ENCODE data around the gene DBNL.

Gene DBNL

DNA sequence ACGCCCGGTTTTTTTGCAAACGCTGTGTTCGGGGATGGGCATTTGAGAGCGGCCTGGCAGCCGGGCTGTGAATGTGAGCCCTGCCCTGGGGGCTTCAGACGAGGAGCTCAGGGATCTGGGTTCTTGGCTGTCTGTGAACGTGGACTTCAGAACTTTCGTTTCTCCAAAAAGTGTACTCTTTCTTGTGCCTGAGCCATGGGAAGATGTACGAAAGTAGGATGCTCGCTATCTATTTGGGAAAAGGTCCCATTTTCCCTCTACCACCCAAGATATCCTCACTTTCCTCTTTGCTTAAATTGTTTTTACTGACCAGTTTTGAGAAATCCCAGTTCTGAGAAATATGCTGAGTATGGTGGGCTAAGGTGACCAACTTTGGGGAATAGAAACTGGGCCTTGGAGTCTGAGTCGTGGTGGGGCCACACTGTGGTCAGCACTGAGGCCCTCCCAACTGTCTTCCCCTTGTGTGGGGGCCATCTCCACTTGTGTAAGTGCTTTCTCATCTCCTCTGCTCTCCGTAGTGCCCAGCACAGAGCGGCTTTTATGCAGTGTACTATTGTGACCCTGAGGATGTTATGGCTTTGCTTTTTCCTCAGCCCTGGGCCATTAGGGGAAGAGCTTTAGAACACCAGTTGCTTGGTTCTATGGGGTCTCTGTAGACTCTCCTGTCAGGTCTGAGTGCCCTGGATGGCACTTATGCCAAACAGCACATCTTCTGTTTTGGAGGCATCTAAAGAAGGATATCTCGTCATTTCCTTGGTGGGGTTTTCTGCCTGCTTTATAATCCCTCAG lies 918 bp downstream of the DBNL start:
- DNase-seq, result peak; percentile 18

DNA sequence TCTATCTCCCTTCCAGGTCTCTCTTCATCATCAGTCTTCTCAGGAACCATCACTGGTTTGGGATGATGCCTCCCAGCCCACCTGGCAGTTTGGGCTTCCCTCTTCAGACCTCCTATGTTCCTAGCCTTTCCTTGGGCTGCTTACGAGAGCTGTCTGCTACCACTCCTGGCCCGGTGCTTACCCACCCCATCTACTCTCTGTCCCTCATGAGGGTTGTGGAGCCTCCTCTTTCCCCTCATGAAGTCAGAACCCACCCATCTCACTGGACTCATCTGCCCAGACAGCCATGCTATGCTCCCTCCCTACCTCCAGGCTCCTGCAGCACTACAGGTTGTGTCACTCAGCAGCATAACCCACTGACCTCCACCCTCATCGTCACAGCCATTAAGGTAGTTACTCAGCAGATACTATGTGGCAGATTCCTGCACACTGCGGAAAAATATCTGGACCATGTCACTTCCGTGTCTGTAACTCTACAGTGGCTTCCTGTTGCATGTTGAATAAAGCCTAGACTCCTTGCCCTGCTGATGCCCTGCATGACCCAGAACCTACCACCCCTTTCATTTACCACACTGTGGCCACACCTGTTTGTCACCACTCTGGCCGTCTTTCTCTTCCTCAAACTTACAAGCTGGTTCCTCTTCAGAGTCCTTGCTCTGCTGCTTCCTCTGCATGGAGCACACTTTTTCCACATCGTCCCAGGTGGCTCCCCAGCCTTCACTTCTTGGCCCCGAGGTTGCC lies 2.0 kb downstream of the DBNL start:
- peak; percentile 52 for DNase-seq

DNA sequence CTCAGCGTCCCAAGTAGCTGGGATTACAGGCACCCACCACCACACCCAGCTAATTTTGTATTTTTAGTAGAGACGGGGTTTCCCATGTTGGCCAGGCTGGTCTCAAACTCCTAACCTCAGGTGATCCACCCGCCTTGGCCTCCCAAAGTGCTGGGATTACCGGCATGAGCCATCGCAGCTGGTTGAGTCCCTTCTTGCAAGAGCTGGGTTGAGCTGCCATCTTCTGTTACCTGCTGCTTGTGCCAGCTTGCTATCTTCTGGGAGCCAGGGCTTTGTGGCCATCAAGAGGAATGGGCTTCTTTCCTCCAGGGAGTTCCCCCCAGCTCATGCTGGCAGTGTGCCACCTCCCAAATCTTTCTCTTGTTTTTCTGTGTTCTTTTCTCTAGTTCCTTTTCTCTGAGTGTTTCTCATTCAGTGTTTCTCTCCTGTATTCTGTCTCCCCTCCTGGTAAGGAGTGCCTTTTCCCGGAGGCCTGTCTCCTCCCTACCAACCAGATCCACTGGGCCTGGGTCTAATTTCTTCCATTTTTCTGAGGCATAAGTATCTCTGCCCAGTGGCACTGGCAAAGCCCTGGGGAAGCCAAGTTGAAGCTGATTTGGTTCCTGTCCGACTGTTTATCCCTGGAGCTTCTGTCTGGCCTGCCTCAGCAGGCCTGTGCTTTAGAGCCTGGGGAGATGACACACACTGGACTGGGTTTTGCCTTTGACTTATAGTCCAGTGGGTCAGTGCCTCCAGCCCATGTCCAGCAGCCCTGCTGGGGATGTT lies 3.7 kb downstream of the DBNL start:
- DNase-seq, result peak; percentile 17

DNA sequence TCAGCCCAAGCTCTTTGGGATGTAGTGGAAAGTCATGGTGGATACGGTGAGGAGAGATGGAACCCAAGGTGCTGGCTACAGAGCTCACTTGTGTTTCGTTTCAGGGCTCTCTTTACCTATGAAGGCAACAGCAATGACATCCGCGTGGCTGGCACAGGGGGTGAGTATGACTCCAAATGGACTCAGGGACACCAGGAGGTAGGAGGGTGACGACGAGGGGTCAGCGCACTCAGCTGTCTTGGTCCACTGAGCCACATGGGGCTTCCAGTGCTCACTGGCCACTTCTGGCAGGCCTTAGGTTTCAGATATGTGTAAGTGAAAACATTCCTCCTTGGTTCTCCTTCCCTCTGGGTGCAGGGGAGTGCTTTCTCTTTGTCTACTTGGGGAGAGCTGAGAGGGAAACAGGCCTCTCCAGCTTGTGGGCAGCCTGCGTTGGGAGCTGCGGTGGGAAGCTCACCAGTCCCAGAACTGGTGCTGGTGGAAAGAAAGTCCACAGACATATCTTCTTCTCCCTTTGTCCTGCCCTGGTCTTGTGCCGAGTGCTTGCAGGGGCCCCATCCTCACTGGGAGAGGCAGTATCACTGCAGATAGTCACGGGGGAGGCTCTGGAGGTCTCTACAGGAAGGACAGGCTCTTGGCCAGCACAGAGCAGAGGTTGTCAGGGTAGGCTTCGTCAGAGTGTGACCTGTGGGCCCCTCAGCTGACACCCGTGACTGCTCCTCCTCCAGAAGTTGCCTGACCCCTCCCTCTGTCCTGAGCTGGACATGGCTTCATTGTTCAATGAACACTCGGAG lies 5.8 kb downstream of the DBNL start:
- DNase-seq, result peak; percentile 12

DNA sequence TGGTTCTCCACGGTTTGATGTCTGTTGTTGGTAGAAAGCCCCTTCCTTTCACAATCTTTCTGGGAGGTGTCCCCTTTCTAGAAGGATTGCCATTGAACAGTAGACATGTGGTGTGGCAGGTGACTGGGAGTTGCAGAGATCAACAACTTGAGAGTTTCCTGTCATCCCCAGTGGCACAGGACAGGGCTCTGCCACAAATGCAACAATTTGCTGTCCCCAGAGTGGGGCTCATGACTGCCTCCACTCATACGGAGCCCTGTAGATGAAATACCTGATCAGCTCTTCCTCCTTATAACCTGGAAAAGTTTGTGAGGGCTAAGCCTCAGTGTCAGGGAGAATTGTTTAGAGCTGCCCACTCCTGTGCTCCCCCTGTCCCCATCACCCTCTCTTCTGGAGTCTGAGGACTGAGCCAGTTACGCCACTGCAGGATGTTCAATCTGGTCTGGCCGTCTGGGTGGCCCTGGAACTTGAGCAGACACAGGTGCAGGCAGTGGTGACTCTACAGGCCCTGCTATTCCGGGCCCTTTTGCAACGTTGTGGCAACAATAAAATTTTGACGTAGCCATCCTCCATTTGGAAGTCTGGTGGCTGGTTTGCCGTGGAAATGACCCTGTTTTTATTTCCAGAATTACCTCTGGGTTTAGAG lies 6.5 kb downstream of the DBNL start:
- no peak for DNase-seq

DNA sequence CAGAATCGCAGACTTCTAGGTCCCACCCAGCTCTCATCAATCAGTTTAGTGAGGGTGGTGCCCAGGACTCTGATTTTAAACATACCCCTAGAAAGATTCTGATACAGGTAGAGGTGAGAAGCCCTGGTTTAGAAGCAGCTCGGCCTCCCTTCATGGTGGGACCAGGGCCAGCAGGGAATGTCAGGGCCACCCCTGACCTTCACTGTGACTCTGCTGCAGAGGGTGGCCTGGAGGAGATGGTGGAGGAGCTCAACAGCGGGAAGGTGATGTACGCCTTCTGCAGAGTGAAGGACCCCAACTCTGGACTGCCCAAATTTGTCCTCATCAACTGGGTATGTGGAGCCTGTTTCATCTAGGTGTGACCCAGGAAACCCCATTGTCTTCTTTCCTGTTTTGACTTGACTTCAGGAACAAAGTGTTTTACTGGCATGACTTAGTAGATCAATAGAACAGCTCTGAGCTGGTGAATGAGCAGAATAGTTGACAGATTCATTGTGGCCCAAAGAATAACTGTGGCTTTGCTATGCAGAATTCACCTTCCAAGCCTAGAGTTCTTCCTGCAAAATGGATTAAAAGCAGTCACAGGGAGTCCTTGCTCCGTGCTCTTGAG lies 7.2 kb downstream of the DBNL start:
- DNase-seq, result no peak

DNA sequence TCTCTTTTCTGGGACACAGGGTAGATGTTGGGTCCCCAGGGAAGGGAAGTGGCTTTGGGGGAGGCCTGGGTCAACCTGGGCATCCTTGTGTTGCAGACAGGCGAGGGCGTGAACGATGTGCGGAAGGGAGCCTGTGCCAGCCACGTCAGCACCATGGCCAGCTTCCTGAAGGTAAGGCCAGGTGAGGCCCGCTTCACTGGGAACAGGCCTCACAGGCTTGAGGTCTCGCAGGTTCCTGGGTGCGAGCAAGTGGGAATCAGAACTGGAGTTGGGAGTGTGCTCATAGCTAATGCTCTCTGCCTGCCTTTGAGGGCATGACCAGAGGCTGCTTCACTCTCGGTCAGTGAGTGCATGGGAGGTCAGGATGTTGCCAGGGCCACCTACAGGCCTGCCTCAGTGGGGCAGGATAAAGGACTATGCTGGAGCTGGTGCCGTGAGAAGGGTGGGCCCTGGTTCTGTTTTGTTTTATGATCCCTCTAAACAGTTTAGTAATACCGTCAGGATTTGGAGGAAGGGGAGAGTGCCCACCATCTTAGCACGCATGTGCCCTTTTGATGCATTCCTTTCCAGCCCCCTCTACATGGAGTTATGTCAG lies 8.4 kb downstream of the DBNL start:
- peak; percentile 17 for DNase-seq

DNA sequence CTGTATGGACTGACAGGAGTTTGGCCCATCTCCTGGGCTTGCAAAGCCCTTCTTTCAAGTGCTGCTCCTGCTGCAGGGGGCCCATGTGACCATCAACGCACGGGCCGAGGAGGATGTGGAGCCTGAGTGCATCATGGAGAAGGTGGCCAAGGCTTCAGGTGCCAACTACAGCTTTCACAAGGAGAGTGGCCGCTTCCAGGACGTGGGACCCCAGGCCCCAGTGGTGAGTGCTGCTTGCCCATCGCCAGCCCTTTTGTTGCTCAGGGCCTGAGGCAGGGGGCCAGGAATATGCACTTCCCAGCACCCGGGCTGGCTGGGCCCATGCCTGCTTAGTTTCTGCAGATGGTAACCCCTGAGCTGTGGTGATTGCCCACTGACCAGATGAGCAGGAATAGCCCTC lies 12.2 kb downstream of the DBNL start:
- DNase-seq, result peak; percentile 14

DNA sequence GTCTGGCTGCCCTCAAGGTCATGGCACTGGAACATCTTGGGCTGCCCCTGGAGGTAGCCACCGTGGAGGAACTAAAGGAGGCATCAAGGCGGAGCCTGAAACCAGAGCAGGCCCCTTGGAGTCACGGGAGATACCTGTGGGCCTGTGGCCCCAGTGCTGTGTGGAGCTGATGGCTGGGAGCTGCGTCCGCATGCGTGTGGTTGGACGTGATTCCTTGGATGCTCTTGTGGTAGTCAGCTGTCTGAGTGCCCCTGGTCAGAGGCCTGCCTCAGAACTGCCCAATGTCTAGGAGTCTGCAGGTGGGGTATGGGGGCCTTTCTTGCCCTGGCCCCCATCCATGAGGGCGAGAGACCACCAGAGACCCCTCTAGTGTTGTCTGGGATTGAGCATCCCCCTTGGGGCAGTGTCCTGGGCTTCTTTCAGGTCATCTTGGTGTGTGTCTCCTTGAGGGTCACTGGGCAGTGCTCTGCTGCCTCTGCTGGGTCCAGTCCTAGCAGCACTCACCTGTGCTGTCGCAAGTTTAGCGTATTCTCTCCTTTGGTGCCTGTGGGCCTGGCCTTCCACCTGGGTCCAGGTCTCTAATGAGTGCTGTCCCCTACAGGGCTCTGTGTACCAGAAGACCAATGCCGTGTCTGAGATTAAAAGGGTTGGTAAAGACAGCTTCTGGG lies 12.8 kb downstream of the DBNL start:
- DNase-seq, result peak; percentile 17

DNA sequence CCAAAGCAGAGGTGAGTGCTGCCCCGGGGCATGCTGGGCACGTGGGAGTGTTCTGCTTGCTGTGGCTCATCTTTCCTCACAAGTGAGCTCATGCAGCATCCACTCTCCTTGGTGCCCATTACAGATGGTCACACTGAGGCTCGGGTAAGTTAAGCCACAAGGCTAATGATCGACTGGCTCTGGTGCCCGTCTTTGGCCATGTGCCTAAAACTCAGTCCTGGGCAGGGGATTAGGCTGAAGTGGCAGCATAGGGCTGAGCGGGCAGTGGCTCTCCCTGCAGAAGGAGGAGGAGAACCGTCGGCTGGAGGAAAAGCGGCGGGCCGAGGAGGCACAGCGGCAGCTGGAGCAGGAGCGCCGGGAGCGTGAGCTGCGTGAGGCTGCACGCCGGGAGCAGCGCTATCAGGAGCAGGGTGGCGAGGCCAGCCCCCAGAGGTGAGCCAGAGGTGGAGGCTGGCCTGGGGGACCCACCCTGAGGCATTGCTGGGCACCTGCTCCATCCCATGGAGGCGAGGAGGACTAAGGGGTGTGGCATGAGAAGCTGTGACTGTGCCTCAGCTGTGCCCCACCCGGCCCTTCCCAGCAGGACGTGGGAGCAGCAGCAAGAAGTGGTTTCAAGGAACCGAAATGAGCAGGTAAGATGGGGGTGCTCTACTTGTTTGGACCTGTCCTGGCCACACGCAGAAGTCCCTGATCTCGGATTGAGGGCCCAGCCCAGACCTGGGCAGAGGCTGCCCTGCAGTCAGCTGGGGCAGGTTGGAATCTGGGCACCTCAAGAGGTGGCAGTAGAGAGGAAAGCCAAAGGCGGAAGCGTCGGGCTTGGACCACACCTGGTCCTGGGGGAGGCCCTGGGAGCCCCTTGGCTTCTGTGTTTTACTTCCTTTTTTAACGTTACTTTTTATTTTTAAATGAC lies 13.6 kb downstream of the DBNL start:
- peak; percentile 17 for DNase-seq

DNA sequence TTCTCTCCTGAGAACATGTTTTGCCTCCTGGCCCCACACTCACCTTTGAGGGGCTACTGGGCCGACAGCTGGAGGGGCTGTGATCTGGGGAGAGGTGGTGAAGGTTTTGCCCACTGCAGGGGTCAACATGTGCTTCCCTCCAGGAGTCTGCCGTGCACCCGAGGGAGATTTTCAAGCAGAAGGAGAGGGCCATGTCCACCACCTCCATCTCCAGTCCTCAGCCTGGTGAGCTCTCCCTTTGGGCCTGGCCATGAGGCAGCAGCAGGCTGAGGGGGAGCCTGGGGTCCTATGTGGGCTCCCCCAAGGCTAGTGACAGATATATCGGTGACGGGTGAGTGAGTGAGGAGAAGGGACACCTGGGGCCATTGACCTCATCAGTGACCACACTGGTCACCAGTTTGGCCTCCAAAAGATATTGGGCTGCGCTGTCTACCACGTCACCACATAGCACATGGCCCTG lies 14.3 kb downstream of the DBNL start:
- DNase-seq, result no peak

DNA sequence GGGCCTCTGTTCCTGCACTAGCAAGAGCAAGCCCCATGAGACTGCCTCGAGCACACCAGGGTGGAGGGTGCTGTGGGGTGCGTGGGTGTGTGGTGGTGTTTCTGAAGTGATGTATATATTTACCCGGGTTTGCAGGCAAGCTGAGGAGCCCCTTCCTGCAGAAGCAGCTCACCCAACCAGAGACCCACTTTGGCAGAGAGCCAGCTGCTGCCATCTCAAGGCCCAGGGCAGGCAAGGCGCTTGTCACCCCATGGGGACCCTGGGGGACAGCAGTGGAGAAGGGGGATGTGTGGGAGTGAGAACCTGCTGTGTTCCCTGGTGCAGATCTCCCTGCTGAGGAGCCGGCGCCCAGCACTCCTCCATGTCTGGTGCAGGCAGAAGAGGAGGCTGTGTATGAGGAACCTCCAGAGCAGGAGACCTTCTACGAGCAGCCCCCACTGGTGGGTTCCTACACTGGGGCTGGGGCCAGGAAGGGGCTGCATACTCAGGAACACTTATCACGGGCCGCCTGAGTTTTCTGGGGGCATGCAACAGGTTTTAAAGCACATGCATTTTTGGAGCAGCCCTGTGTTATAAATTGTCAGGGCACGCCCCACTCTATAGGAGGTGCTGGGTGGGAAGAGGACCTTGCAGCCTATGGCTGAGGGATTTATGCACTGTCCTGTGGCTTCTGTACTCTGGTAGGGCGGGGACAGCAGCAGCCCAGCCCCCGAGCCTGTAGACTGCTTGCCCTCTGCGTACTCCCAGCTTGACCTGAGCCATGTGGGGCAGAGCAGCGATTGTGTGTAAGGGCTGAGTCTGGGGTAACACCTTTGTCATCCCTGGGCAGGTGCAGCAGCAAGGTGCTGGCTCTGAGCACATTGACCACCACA lies 15.0 kb downstream of the DBNL start:
- DNase-seq, result peak; percentile 46

DNA sequence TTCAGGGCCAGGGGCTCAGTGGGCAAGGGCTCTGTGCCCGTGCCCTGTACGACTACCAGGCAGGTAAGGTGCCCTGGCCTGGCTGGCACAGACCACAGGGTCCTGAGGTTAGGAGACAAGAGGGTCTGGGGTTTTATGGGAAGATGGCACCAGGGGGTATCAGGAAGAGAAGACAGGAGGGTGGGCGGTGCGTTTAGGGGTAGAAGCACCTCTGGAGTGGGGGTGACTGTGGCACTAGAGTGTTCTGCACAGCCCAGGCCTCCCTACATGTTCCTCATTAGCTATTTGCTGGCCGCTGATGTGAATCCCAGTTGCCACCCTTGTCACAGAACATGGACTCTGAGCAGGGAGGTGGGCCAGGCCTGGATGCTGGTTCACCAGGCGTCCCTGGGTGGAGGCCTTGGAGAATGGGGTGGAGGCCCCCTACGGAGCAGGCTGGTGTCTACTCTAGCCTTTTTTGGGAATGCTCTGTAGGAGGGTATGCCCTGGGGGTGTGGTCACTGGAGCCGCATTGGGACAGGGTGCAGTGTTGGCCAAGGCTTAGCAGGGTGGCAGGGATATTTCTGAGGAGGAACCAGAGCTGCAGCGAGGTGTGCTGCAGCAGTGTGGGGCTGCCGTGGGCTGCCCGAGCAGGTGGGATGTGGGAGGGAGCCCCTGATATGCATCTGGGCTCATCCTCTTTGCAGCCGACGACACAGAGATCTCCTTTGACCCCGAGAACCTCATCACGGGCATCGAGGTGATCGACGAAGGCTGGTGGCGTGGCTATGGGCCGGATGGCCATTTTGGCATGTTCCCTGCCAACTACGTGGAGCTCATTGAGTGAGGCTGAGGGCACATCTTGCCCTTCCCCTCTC lies 15.8 kb downstream of the DBNL start:
- DNase-seq, result peak; percentile 14

DNA sequence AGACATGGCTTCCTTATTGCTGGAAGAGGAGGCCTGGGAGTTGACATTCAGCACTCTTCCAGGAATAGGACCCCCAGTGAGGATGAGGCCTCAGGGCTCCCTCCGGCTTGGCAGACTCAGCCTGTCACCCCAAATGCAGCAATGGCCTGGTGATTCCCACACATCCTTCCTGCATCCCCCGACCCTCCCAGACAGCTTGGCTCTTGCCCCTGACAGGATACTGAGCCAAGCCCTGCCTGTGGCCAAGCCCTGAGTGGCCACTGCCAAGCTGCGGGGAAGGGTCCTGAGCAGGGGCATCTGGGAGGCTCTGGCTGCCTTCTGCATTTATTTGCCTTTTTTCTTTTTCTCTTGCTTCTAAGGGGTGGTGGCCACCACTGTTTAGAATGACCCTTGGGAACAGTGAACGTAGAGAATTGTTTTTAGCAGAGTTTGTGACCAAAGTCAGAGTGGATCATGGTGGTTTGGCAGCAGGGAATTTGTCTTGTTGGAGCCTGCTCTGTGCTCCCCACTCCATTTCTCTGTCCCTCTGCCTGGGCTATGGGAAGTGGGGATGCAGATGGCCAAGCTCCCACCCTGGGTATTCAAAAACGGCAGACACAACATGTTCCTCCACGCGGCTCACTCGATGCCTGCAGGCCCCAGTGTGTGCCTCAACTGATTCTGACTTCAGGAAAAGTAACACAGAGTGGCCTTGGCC lies 16.6 kb downstream of the DBNL start:
- DNase-seq, result peak; percentile 19

DNA sequence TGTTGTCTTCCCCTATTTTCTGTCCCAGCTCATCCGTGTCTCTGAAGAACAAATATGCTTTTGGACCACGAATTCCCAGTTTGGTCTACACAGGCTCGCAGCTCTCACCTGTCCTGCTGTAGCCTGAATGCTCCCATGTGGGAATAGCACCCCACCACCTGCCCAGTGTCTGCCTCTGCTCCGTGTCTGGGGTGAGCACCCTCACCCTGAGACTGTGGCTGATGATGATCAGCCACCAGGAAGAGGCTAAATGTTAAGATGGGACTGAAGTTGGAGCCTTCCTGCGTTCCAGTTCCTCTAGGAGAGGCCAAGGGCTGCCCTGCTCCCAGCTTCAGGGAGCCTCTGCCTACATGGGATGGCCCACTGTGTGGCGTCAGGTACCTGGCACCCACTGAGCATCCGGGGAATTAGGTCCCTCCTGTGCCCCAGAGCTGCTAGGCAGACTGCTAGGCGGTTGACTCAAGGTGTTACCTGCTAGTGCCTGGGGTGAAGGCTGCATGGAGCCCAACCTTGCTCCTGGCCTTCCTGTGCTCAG lies 17.2 kb downstream of the DBNL start:
- DNase-seq, result no peak

DNA sequence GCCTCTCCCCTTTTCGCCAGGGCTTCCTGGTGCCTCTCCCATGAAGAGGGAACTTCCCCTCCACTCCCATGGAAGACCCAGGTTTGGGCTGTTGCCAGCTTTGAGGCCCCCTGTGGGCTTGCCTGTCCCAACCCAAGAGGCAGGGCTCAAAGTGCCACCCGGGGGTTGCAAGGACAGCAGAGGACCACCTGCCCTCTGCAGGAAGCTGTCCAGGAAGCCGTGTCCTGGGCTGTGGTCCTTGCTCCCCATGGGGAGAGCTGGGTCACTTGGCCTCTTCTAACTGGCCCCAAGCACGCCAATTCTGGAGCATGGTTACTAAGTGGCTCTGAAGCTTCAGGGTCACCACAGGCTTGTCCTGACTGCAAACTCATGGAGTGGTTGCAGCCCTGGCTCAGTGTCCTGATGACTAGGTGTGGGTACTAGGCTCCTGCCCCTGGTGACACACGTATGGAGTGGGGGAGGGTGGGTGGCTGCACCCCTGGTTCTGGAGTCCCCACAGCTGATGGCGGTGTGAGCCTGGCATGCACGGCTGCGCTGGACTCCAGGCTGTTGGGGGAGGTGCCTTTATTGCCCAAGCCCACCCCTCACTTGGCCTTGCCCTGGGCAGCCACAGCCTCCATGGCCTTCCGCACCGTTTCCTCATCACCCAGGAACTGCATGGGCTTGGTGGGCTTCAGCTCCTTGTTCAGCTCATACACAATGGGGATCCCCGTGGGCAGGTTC lies 17.8 kb downstream of the DBNL start:
- peak; percentile 31 for DNase-seq

All from femur (tissue), 1 donor.